NT2/D1 (cell line): Measurements from ENCODE around the gene MEOX1.

Experiments
- SUZ12 ChIP-seq: IDR thresholded peaks from 2 replicates; pipeline ENCODE4 v1.6.1; 2011; ENCODE audit not compliant: insufficient read length, insufficient read depth; ENCODE audit errors: extremely low read depth
- YY1 ChIP-seq: IDR thresholded peaks from 2 replicates; pipeline ENCODE4 v1.6.1; 2011; ENCODE audit not compliant: insufficient read length, insufficient read depth
- ZNF274 ChIP-seq: IDR thresholded peaks from 2 replicates; pipeline ENCODE4 v1.6.1; 2011; ENCODE audit warnings: mild to moderate bottlenecking, low read depth, low read length

DNA sequence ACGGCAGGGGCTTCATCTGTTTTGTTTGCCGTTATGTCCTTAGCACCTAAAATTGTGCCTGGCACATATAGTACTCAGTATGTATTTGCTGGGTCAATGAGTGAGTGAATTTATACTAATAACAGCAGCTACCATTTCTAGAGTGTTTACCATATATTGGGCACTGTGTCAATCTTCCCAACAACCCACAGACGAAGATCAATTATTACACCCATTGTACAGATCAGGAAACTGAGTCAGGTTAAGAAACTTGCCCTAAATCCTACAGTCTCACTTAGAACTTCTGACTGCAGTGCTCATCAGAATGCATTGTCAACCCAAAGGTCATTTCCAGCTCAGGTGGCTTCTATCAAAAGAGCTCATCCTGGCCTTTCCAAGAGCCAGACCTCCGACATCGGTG lies 44.5 kb upstream of the MEOX1 start:
- TF ChIP-seq SUZ12 (no peak), ZNF274 (no peak), YY1 (no peak)
